Esophagus squamous epithelium (tissue), 4 donors: ENCODE results near the gene SLC7A14.

ENCODE experiments used
- POLR2A ChIP-seq, 4 donors: fragments of 450-650 bp; IDR thresholded peaks; one replicate each; pipeline ENCODE4 v1.6.1; 2017; ENCODE audit warnings: antibody characterized with exemption in 4 of 4, mild to moderate bottlenecking in 4 of 4, moderate library complexity in 3 of 4
- TF ChIP-seq, protein P1 (sequence below), 6 experiments: fragments of 450-650 bp in 4 of 6; fragments of 200-600 bp in 2 of 6; sonication (generic) in 2 of 6; IDR thresholded peaks; one replicate each; pipeline ENCODE4 v1.5.1; 2016 to 2019; ENCODE audit warnings: antibody characterized with exemption in 6 of 6, mild to moderate bottlenecking in 4 of 6, moderate library complexity in 4 of 6

DNA sequence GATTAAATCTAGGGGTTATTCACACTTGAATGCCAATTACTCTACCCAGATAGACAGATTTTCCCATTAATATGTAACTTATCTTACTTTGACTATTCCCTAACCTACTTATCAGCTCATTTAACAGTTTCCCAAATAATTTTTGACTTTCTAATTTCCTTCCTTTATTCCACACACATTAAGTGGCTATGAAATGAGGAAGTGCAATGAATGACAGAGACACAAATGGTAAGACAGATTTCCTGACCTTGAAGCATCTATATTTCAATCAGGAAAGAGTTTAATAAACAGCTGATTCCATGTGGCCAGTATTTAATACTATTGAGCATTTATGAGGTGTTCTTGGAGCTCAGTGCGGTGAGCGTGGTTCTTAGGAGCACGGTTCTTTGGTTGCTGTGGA, 78.8 kb downstream of the SLC7A14 start:
- TF ChIP-seq, protein P1, sequence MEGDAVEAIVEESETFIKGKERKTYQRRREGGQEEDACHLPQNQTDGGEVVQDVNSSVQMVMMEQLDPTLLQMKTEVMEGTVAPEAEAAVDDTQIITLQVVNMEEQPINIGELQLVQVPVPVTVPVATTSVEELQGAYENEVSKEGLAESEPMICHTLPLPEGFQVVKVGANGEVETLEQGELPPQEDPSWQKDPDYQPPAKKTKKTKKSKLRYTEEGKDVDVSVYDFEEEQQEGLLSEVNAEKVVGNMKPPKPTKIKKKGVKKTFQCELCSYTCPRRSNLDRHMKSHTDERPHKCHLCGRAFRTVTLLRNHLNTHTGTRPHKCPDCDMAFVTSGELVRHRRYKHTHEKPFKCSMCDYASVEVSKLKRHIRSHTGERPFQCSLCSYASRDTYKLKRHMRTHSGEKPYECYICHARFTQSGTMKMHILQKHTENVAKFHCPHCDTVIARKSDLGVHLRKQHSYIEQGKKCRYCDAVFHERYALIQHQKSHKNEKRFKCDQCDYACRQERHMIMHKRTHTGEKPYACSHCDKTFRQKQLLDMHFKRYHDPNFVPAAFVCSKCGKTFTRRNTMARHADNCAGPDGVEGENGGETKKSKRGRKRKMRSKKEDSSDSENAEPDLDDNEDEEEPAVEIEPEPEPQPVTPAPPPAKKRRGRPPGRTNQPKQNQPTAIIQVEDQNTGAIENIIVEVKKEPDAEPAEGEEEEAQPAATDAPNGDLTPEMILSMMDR (IDR thresholded peaks at IDR 0.05) = no peak
- TF ChIP-seq POLR2A (IDR thresholded peaks at IDR 0.05) = no peak
